ENCODE measurements around the gene DNAH1. TPM values are rescaled to one million over a fixed set of nuclear protein-coding genes. Genes with fewer than 3 reads are reported as not detected.
"Not testable (repeated sequence)": the region's sequence is repeated elsewhere in the genome, so short reads cannot be mapped to it uniquely, and the experiment has no call there.

Gene DNAH1
- total RNA-seq, result 3.2 and 3.6 TPM in 2 replicates
- 0.81 and 1.4 TPM in 2 replicates for polyA plus RNA-seq

GRCh38 chr3:52315977-52316764 is at the start of gene DNAH1:
Gene DNAH1 (plus strand): TSS chr3:52316319. CDS start chr3:52322443, 6,124 bp downstream.
- Histone ChIP-seq H3K27me3 (peaks cover 12% of the 10 kb centered on the region), H3K36me3 (no peaks in the 10 kb centered on the region), H3K27ac (no peak within 1 kb of the TSS), H3K4me1 (ENCODE audit: low read depth) (no peaks in the 10 kb centered on the region), H3K9me3 (ENCODE audit: low read depth) (no peaks in the 10 kb centered on the region), H3K4me3 (no peak within 1 kb of the TSS)
- DNase-seq (ENCODE audit: low read depth in 1 of 2, low spot score in 1 of 2), result no peak
- no peak for TF ChIP-seq CTCF (IDR thresholded peaks at IDR 0.05; ENCODE audit: low read depth, low read length)

DNA sequence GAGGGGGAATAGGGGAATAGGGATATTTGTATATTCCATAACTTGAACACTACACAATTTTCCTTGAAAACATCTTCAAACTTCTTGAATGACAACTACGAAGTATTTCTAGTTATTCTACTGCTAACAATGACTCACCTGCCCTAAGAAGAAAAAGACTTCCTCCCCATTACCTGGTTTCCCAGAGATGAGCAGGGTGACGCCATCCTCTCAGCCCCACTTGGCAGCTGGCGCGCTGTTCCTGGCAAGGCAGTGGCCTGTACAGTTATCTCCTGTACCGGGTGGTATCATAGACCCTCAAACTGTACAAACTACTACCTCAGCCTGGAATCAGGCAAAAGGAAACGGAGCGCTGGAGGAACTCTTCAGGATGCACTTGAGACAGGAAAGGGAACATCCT is 48.1 kb upstream of the DNAH1 start:
- H3K36me3 ChIP-seq, result peaks cover 61% of the 10 kb centered on the region
- no peaks in the 10 kb centered on the region for H3K9me3 ChIP-seq (ENCODE audit: low read depth)
- H3K27me3 ChIP-seq, result no peaks in the 10 kb centered on the region
- TF ChIP-seq CTCF (IDR thresholded peaks at IDR 0.05; ENCODE audit: low read depth, low read length), result no peak
- no peak overlapping the region for H3K4me3 ChIP-seq
- DNase-seq (ENCODE audit: low read depth in 1 of 2, low spot score in 1 of 2), result no peak
- no peak overlapping the region for H3K27ac ChIP-seq
- no peaks in the 10 kb centered on the region for H3K4me1 ChIP-seq (ENCODE audit: low read depth)

- Histone ChIP-seq H3K36me3 (peaks cover 53% of the 10 kb centered on the region), H3K4me3 (no peak overlapping the region), H3K27me3 (no peaks in the 10 kb centered on the region), H3K4me1 (ENCODE audit: low read depth) (no peaks in the 10 kb centered on the region), H3K9me3 (ENCODE audit: low read depth) (no peaks in the 10 kb centered on the region), H3K27ac (peak overlapping the region; percentile 13)
- no peak for TF ChIP-seq CTCF (IDR thresholded peaks at IDR 0.05; ENCODE audit: low read depth, low read length)
- no peak for DNase-seq (ENCODE audit: low read depth in 1 of 2, low spot score in 1 of 2)
Measured at GRCh38 chr3:52269776-52270175, 46.3 kb upstream of the DNAH1 start.

GRCh38 chr3:52270252-52270754 is 45.8 kb upstream of the DNAH1 start:
- Histone ChIP-seq H3K4me1 (ENCODE audit: low read depth) (no peaks in the 10 kb centered on the region), H3K36me3 (peaks cover 53% of the 10 kb centered on the region), H3K27ac (peak overlapping the region; percentile 13), H3K27me3 (no peaks in the 10 kb centered on the region), H3K4me3 (no peak overlapping the region), H3K9me3 (ENCODE audit: low read depth) (no peaks in the 10 kb centered on the region)
- TF ChIP-seq CTCF (IDR thresholded peaks at IDR 0.05; ENCODE audit: low read depth, low read length), result no peak
- DNase-seq (ENCODE audit: low read depth in 1 of 2, low spot score in 1 of 2), result no peak

GRCh38 chr3:52272172-52272571 is 43.9 kb upstream of the DNAH1 start:
- not testable (repeated sequence) for H3K27me3 ChIP-seq; DNase-seq (ENCODE audit: low read depth in 1 of 2, low spot score in 1 of 2); H3K9me3 ChIP-seq (ENCODE audit: low read depth); H3K4me3 ChIP-seq
- Histone ChIP-seq H3K36me3 (peaks cover 36% of the 10 kb centered on the region), H3K27ac (peak overlapping the region; percentile 53), H3K4me1 (ENCODE audit: low read depth) (peaks cover 13% of the 10 kb centered on the region)

- Histone ChIP-seq H3K4me1 (ENCODE audit: low read depth) (peaks cover 13% of the 10 kb centered on the region), H3K9me3 (ENCODE audit: low read depth) (no peaks in the 10 kb centered on the region), H3K27ac (no peak overlapping the region), H3K4me3 (no peak overlapping the region), H3K36me3 (peaks cover 31% of the 10 kb centered on the region), H3K27me3 (no peaks in the 10 kb centered on the region)
- DNase-seq (ENCODE audit: low read depth in 1 of 2, low spot score in 1 of 2), result no peak
- no peak for TF ChIP-seq CTCF (IDR thresholded peaks at IDR 0.05; ENCODE audit: low read depth, low read length)
Measured at GRCh38 chr3:52272831-52273230, 43.3 kb upstream of the DNAH1 start.

DNA sequence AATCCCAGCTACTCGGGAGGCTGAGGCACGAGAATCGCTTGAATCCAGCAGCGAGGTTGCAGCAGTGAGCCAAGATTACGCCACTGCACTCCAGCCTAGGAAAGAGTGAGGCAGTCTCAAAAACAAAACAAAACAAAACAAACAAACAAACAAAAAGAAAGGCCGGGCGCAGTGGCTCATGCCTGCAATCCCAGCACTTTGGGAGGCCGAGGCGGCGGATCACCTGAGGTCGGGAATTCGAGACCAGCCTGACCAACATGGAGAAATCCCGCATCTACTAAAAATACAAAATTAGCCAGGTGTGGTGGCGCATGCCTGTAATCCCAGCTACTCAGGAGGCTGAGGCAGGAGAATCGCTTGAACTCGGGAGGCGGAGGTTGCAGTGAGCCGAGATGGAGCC is 41.3 kb upstream of the DNAH1 start:
- H3K36me3 ChIP-seq, result peaks cover 15% of the 10 kb centered on the region
- not testable (repeated sequence) for H3K9me3 ChIP-seq (ENCODE audit: low read depth); DNase-seq (ENCODE audit: low read depth in 1 of 2, low spot score in 1 of 2); H3K27ac ChIP-seq; H3K4me3 ChIP-seq; H3K27me3 ChIP-seq
- H3K4me1 ChIP-seq (ENCODE audit: low read depth), result peaks cover 16% of the 10 kb centered on the region
